H1 (cell line): ENCODE measurements around the gene FCMR.

Source experiments
- CEBPB ChIP-seq: IDR thresholded peaks from 2 replicates; pipeline ENCODE4 v1.6.1; 2012; ENCODE audit warnings: low read depth, low read length
- CHD1 ChIP-seq: IDR thresholded peaks from 2 replicates; pipeline ENCODE4 v1.6.1; 2012; ENCODE audit warnings: low read depth, low read length, improper control_type of control experiment
- CTCF ChIP-seq, 3 experiments: IDR thresholded peaks; 1 replicate in 2 of 3; 2 replicates in 1 of 3; pipeline versions ENCODE4 v1.5.1 to v1.6.1; 2011; ENCODE audit warnings: low read length in 3 of 3, mild to moderate bottlenecking in 3 of 3, inconsistent platforms in 2 of 3, low read depth in 1 of 3, moderate library complexity in 1 of 3; ENCODE audit not compliant: insufficient read depth in 1 of 3; ENCODE audit errors: control extremely low read depth in 1 of 3
- EGR1 ChIP-seq: IDR thresholded peaks from 2 replicates; pipeline ENCODE4 v1.6.1; 2011; ENCODE audit warnings: low read depth, low read length, borderline replicate concordance
- MAX ChIP-seq: IDR thresholded peaks from 2 replicates; pipeline ENCODE4 v1.6.1; 2012; ENCODE audit warnings: inconsistent platforms
- POLR2A ChIP-seq, 2 experiments: IDR thresholded peaks; 1 replicate in 1 of 2; 2 replicates in 1 of 2; pipeline ENCODE4 v1.6.1; 2011; ENCODE audit warnings: low read depth in 2 of 2, low read length in 2 of 2, mild to moderate bottlenecking in 2 of 2; ENCODE audit errors: control extremely low read depth in 1 of 2
- POLR2AphosphoS5 ChIP-seq: IDR thresholded peaks from 2 replicates; pipeline ENCODE4 v1.6.1; 2011; ENCODE audit warnings: low read depth, low read length
- SRF ChIP-seq: IDR thresholded peaks from 2 replicates; pipeline ENCODE4 v1.6.1; 2011; ENCODE audit warnings: mild to moderate bottlenecking, low read depth, low read length, moderate library complexity

- no peak for TF ChIP-seq POLR2AphosphoS5
- TF ChIP-seq CTCF (IDR thresholded peaks at IDR 0.05; ENCODE audit: control extremely low read depth in 1 of 3, insufficient read depth in 1 of 3, low read depth in 1 of 3, low read length in 3 of 3), result peak; percentile 69 to 90 (median 87)
- no peak for TF ChIP-seq POLR2A (IDR thresholded peaks at IDR 0.05; ENCODE audit: control extremely low read depth in 1 of 2, low read depth in 2 of 2, low read length in 2 of 2)
- TF ChIP-seq MAX, result no peak
- TF ChIP-seq CEBPB, result no peak
- no peak for TF ChIP-seq CHD1
- no peak for TF ChIP-seq EGR1
- no peak for TF ChIP-seq SRF
Measured at GRCh38 chr1:206912445-206913095, 9.2 kb downstream of the FCMR start.
